ENCODE measurements around the gene DNAJC13. TPM values are rescaled to one million over a fixed set of nuclear protein-coding genes. Genes with fewer than 3 reads are reported as not detected.
A peak's percentile ranks its signal among the peaks of the same experiment; 100 is the strongest.

Gene DNAJC13
- total RNA-seq, 1 experiment from 2014 or later = 28.8 TPM

GRCh38 chr3:132416161-132416560 lies 1.1 kb upstream of the DNAJC13 start:
- RAD21 ChIA-PET (ENCODE audit: low non-redundant PET in 1 of 2, low total read pairs in 2 of 2, uncharacterized antibody in 2 of 2, unreplicated experiment in 2 of 2) = no interaction called here
- Histone ChIP-seq H3K27ac (ENCODE audit: low read depth, low read length) (no peak overlapping the region), H3K4me1 (ENCODE audit: control insufficient read depth in 1 of 2, insufficient read depth in 2 of 2, low read length in 2 of 2) (peaks cover 0 to 13% of the 10 kb centered on the region in 2 experiments; a peak in 2 of 4 replicates), H2AFZ (ENCODE audit: low read depth, low read length, poor library complexity, severe bottlenecking) (no peak overlapping the region), H3K27me3 (ENCODE audit: insufficient read depth, low read length) (no peaks in the 10 kb centered on the region), H3K9ac (ENCODE audit: low read length) (no peak overlapping the region), H3K9me2 (ENCODE audit: insufficient read depth) (no peaks in the 10 kb centered on the region), H4K20me1 (ENCODE audit: insufficient read depth) (no peaks in the 10 kb centered on the region), H3K9me3 (ENCODE audit: control insufficient read depth in 1 of 2, insufficient read depth in 1 of 2, low read depth in 1 of 2, low read length in 2 of 2) (no peaks in the 10 kb centered on the region), H3K36me3 (ENCODE audit: control insufficient read depth in 1 of 2, insufficient read depth in 2 of 2, low read length in 2 of 2) (no peaks in the 10 kb centered on the region), H3K4me2 (ENCODE audit: low read length) (peak overlapping the region; percentile 70), H3K79me2 (ENCODE audit: insufficient read depth, low read length) (peaks cover 36% of the 10 kb centered on the region), H3K4me3 (replicated peaks in 1 of 2; ENCODE audit: low read depth in 1 of 2, low read length in 2 of 2) (peak overlapping the region in 1 of 2 experiments; percentile 91; a peak in 1 of 4 replicates)
- DNase-seq (ENCODE audit: low read depth, low spot score) (no peak), ATAC-seq (no peak)
- intact Hi-C loops (cut with micrococcal nuclease) = no loop called here
- no peak for TF ChIP-seq JUND (IDR thresholded peaks at IDR 0.05)
- TF ChIP-seq, protein P1, sequence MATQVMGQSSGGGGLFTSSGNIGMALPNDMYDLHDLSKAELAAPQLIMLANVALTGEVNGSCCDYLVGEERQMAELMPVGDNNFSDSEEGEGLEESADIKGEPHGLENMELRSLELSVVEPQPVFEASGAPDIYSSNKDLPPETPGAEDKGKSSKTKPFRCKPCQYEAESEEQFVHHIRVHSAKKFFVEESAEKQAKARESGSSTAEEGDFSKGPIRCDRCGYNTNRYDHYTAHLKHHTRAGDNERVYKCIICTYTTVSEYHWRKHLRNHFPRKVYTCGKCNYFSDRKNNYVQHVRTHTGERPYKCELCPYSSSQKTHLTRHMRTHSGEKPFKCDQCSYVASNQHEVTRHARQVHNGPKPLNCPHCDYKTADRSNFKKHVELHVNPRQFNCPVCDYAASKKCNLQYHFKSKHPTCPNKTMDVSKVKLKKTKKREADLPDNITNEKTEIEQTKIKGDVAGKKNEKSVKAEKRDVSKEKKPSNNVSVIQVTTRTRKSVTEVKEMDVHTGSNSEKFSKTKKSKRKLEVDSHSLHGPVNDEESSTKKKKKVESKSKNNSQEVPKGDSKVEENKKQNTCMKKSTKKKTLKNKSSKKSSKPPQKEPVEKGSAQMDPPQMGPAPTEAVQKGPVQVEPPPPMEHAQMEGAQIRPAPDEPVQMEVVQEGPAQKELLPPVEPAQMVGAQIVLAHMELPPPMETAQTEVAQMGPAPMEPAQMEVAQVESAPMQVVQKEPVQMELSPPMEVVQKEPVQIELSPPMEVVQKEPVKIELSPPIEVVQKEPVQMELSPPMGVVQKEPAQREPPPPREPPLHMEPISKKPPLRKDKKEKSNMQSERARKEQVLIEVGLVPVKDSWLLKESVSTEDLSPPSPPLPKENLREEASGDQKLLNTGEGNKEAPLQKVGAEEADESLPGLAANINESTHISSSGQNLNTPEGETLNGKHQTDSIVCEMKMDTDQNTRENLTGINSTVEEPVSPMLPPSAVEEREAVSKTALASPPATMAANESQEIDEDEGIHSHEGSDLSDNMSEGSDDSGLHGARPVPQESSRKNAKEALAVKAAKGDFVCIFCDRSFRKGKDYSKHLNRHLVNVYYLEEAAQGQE (IDR thresholded peaks at IDR 0.05; ENCODE audit: low read depth) = no peak
- CTCF ChIA-PET = no interaction called here
- POLR2A ChIA-PET = no interaction called here
- BruUV-seq (replicated peaks) = no TSS peak

GRCh38 chr3:132417695-132418411 lies 551 bp downstream of the DNAJC13 start:
- H3K4me2 ChIP-seq (ENCODE audit: low read length) = peak overlapping the region; percentile 70
- TF ChIP-seq POLR2AphosphoS5 (IDR thresholded peaks at IDR 0.05; ENCODE audit: low read depth, low read length) (peak; percentile 57), CEBPB (IDR thresholded peaks at IDR 0.05; ENCODE audit: low read depth) (no peak), FOSL1 (IDR thresholded peaks at IDR 0.05; ENCODE audit: low read depth) (no peak)
- intact Hi-C loops (cut with micrococcal nuclease) = no loop called here
- H3K9me2 ChIP-seq (ENCODE audit: insufficient read depth) = no peaks in the 10 kb centered on the region
- peak overlapping the region; percentile 91 to 98 for H3K4me3 ChIP-seq (replicated peaks in 1 of 2; ENCODE audit: low read depth in 1 of 2, low read length in 2 of 2)
- peak overlapping the region; percentile 66 for H3K27ac ChIP-seq (ENCODE audit: low read depth, low read length)
- peaks cover 0 to 13% of the 10 kb centered on the region in 2 experiments; a peak in 2 of 4 replicates for H3K4me1 ChIP-seq (ENCODE audit: control insufficient read depth in 1 of 2, insufficient read depth in 2 of 2, low read length in 2 of 2)
- DNase-seq (ENCODE audit: low read depth, low spot score) (no peak), ATAC-seq (peak; percentile 75)
- no peaks in the 10 kb centered on the region for H3K27me3 ChIP-seq (ENCODE audit: insufficient read depth, low read length)
- BruUV-seq (replicated peaks) = no TSS peak
- ChIA-PET RAD21 (ENCODE audit: low non-redundant PET in 1 of 2, low total read pairs in 2 of 2, uncharacterized antibody in 2 of 2, unreplicated experiment in 2 of 2) (no interaction called here), CTCF (interaction anchor here (1.0 kb wide), 2 partner anchors 66 to 224 kb away, joined by 3 read pairs; no protein-coding TSS in a partner anchor), POLR2A (interaction anchor here (0.6 kb wide), 1 partner anchor 31 kb away, joined by 3 read pairs; no protein-coding TSS in a partner anchor)
- H2AFZ ChIP-seq (ENCODE audit: low read depth, low read length, poor library complexity, severe bottlenecking) = no peak overlapping the region
- H4K20me1 ChIP-seq (ENCODE audit: insufficient read depth) = no peaks in the 10 kb centered on the region
- H3K79me2 ChIP-seq (ENCODE audit: insufficient read depth, low read length) = peaks cover 50% of the 10 kb centered on the region
- H3K36me3 ChIP-seq (ENCODE audit: control insufficient read depth in 1 of 2, insufficient read depth in 2 of 2, low read length in 2 of 2) = no peaks in the 10 kb centered on the region
- H3K9ac ChIP-seq (ENCODE audit: low read length) = peak overlapping the region; percentile 91
- H3K9me3 ChIP-seq (ENCODE audit: control insufficient read depth in 1 of 2, insufficient read depth in 1 of 2, low read depth in 1 of 2, low read length in 2 of 2) = no peaks in the 10 kb centered on the region
